NCI-H82 (cell line): ENCODE measurements around the gene ALKBH2.

Experiments used
- DNase-seq: peaks from one replicate; lab custom pipeline; 2025; lab: John Stamatoyannopoulos, UW

Gene ALKBH2

GRCh38 chr12:109093022-109093918, at the start of gene ALKBH2:
Gene ALKBH2 (minus strand): TSS chr12:109093472. CDS start chr12:109092786, 686 bp downstream.
- peak; percentile 96 for DNase-seq

GRCh38 chr12:109140560-109140959, 47.3 kb upstream of the ALKBH2 start:
- no peak for DNase-seq

DNA sequence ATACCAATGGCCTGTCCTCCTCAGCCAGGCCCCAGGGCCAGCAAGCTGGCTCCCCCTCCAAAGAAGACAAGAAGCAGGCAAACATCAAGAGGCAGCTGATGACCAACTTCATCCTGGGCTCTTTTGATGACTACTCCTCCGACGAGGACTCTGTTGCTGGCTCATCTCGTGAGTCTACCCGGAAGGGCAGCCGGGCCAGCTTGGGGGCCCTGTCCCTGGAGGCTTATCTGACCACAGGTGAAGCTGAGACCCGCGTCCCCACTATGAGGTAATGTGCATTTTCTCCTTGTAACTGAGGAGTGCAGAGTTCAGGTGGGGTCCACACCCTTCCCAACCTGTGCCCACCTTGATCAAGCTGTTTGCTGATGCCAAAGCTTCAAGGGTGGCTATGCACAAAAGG, 46.5 kb upstream of the ALKBH2 start:
- no peak for DNase-seq

GRCh38 chr12:109139360-109139759, 46.1 kb upstream of the ALKBH2 start:
- no peak for DNase-seq

- DNase-seq, result no peak
Measured at GRCh38 chr12:109137055-109137454, 43.8 kb upstream of the ALKBH2 start.

DNA sequence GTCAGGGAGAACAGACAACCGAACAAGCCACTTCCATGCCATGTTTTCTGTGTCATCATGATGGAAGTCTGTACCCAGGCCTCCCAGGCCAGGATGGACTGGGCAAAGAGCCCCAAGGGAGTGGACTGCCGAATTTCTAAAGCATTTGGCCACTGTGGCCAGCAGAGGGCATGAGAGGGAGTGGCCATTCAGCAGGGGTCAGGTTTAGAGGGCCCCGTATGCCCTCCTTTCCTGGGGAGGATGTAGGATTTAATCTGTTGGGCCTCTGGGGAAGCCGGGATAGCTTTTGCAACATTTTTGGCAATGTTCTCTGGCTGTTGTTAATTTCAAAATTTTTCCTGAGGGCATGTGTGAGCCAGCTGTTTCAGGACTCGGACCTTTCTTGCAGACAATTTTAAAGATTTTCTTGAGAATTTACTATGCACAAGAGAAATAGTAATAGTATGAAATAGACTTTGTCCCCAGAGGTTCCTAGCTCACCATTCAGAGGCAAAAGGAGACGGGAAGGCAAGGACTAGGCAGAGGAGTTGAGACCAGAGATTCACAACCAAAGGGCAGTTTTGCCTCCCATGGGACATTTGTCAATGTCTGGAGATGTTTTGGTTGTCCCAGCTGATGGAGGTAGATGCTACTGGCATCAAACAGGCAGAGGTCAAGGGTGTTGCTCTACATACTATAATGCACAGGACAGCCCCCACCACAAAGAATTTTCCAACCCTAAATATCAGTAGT, 41.1 kb upstream of the ALKBH2 start:
- DNase-seq, result peak; percentile 31

DNA sequence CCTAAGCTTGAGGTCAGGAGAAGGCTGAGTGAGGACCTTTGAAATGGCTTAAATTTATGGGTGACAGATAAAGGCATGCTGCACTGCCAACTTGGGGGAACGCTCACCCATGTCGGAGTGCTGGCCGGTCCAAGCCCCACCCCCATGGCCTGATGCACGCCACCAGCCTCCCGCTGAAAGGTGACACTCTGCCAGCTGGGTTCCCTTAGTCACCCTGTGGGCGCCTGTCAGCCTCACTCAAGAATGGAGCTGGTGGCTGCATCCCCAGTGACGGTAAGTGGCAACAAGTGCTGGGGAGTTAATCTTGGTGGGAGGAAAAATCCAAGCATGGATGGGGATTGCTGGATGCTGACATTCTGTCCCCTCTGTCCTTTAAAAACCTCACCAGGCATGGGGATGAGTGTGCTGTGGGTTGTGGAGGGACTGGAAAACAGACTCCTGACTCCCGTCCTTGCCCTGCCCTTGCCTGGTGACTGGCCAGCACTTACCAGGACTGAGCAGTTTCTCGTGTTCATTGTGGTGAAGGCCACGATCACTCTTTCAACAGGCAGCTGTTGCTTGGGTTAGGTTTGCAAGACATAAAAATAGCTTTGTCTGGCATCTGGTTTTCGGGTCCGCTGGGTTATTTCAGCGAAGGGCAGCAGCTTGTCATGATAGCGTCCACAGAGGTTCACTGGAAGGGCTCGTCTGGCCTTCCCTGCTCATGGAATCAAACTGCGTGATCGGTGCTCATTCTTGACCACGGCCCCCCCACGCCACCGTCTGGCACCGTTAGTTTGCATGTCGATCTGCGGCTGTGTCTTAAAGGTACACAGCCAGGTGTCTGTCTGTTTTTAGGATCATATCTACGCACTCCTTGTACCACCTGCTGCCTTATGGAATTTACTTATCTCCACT, 38.1 kb upstream of the ALKBH2 start:
- peak; percentile 21 for DNase-seq

DNA sequence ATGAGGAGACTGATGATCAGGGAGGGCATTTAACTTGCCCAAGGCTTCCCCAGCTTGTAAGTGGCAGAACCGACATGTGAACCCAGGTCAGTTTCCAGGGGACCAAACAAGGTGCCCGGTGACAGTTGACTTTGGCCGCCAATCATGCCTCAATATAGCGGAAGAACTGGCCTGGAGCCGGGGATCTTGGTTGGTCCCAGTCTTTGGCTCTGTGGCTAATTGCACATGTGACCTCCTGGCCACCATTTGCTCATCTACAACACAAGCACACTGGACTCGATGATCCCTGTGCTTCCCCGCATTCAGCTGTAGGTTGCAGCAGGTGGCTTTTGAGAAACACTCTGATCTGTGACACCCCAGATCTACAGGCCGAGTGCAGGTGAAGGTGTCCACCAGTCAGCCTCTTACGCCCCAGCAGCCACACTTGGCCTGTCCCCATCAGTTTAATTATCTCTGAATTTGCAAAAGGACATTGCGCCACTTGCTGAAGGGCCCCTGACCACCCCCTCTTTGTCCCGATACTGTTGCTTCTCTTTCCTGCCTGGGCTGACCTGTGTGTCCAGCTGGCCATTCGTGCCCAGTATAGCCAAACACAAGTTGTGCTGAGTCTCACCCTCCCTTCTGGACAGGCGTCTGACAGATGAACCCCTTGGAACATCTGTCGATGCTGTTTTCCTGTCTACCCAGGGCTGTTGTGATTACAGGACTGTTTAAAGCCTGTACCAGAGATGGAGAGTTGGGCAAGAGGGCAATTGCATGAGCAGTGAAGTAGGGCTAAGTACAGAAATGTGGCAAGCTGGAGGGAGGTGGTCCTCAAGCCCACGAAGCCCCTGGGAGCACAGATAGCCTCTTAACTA, 37.3 kb upstream of the ALKBH2 start:
- DNase-seq, result peak; percentile 47

GRCh38 chr12:109127533-109128242, 34.4 kb upstream of the ALKBH2 start:
- DNase-seq, result no peak

DNA sequence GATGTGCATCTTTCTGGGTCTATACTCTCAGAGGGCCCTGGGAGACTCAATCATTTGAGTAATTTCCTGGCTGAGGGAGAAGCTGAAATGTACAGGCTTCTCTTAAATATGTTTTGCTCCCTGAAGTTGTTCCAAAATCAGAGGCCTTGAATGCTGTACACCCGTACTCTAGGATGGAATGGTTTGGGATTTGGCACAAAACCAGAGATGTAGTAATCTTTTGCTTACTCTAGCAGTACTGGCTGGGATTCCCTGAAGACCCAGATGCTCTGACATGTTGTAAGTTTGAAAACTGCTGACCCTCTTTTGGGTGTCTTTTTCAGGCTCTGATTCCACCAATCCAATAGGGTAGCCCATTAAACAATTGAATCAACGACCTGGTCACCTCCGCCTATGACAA, 33.5 kb upstream of the ALKBH2 start:
- DNase-seq, result no peak

DNA sequence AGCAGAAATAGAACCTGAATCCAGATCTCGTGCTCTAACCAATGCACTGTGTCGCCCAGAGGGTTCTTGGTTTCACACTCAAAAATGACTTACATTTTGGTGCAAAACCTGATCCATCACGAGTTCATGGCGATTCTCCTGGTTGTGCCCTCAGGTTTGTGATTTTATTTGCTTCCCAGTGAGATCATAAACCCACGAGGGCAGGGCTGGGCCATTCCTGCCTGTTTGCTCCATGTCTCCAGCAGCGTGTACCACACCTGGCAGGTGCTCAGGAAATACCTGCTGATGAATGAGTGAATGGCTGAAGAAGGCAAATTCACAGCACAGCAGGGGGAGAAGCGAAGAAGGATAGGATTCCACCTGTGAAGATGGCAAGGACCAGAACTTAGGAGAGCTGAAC, 32.5 kb upstream of the ALKBH2 start:
- DNase-seq, result no peak

GRCh38 chr12:109124878-109125648, 31.8 kb upstream of the ALKBH2 start:
- no peak for DNase-seq

GRCh38 chr12:109121346-109121880, 28.1 kb upstream of the ALKBH2 start:
- no peak for DNase-seq

- no peak for DNase-seq
Measured at GRCh38 chr12:109120557-109120956, 27.3 kb upstream of the ALKBH2 start.

GRCh38 chr12:109120095-109120494, 26.8 kb upstream of the ALKBH2 start:
- no peak for DNase-seq

- DNase-seq, result no peak
Measured at GRCh38 chr12:109116611-109116949, 23.3 kb upstream of the ALKBH2 start.

- DNase-seq, result no peak
Measured at GRCh38 chr12:109115758-109116610, 22.7 kb upstream of the ALKBH2 start, which contains the start of gene ACACB. Gene ACACB (plus strand): TSS chr12:109116587. CDS start chr12:109139406, 22,819 bp downstream.

GRCh38 chr12:109115404-109115757, 22.1 kb upstream of the ALKBH2 start:
- no peak for DNase-seq

DNA sequence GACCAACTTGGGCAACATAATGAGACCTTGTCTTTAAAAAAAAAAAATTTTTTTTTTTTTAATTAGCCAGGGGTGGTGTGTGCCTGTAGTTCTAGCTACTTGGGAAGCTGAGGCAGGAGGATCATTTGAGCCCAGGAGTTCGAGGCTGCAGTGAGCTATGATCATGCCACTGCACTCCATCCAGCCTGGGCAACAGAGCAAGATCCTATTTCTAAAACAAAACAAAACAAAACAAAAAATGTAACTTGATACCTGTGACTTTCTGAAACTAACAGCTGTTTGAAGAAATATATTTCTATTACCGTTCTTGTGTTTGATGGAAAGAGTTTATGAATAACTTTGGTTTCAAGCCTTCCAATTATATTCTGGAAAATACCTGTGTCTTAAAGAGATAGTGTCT, 21.4 kb upstream of the ALKBH2 start:
- DNase-seq, result no peak
